GM23338 (cell line): ENCODE results near the gene NPHP1. TPM values are rescaled to one million over a fixed set of nuclear protein-coding genes. Genes with fewer than 3 reads are reported as not detected.

Experiments used
- ATAC-seq: fragments of 200-7000 bp; cut with Tn5 transposase; 3 replicates; pipeline ENCODE4 v1.9.1; 2020
- DNase-seq: peaks from one replicate; pipeline ENCODE4 v3.0.0-alpha.2; 2015; ENCODE audit warnings: low spot score
- H2AFZ ChIP-seq: fragments of 200-600 bp; sonication (generic); 2 replicates; pipeline ENCODE4 v1.8.0; 2016; ENCODE audit warnings: antibody characterized with exemption, mild to moderate bottlenecking, moderate library complexity
- H3F3A ChIP-seq: fragments of 200-600 bp; sonication (generic); replicated peaks from 2 replicates; pipeline ENCODE4 v1.8.0; 2017; ENCODE audit warnings: antibody characterized with exemption, mixed run types, low read depth
- H3K27ac ChIP-seq: fragments of 200-600 bp; sonication (generic); 2 replicates; pipeline ENCODE4 v1.6.1; 2016; ENCODE audit warnings: low read depth
- H3K27me3 ChIP-seq: fragments of 200-600 bp; sonication (generic); 2 replicates; pipeline ENCODE4 v1.8.0; 2016; ENCODE audit warnings: mild to moderate bottlenecking, mixed run types, moderate library complexity; ENCODE audit not compliant: insufficient read depth
- H3K36me3 ChIP-seq: fragments of 200-600 bp; sonication (generic); 2 replicates; pipeline ENCODE4 v1.8.0; 2016; ENCODE audit warnings: mild to moderate bottlenecking; ENCODE audit not compliant: insufficient read depth
- H3K4me1 ChIP-seq: fragments of 200-600 bp; sonication (generic); 2 replicates; pipeline ENCODE4 v1.8.0; 2016; ENCODE audit warnings: mild to moderate bottlenecking, moderate library complexity; ENCODE audit not compliant: insufficient read depth
- H3K4me2 ChIP-seq: fragments of 200-600 bp; sonication (generic); 2 replicates; pipeline ENCODE4 v1.7.1; 2017; ENCODE audit warnings: mixed run types
- H3K4me3 ChIP-seq: fragments of 200-600 bp; sonication (generic); 2 replicates; pipeline ENCODE4 v1.6.1; 2016; ENCODE audit warnings: mixed run types
- H3K79me2 ChIP-seq: fragments of 200-600 bp; sonication (generic); replicated peaks from 2 replicates; pipeline ENCODE4 v1.8.0; 2017; ENCODE audit warnings: mild to moderate bottlenecking; ENCODE audit not compliant: insufficient read depth
- H3K9me2 ChIP-seq: fragments of 200-600 bp; sonication (generic); 2 replicates; pipeline ENCODE4 v1.8.0; 2017; ENCODE audit not compliant: insufficient read depth
- H4K20me1 ChIP-seq: fragments of 200-600 bp; sonication (generic); replicated peaks from 2 replicates; pipeline ENCODE4 v1.8.0; 2017; ENCODE audit warnings: mild to moderate bottlenecking; ENCODE audit not compliant: insufficient read depth
- H3K27ac Mint-ChIP-seq: 2 replicates; pipeline ENCODE4 v1.8.0; 2020; ENCODE audit warnings: inconsistent platforms, mild to moderate bottlenecking, moderate library complexity, mixed read lengths
- H3K27me3 Mint-ChIP-seq: 3 replicates; pipeline ENCODE4 v1.8.0; 2022; ENCODE audit warnings: low read depth, mild to moderate bottlenecking, moderate library complexity, mixed read lengths, inconsistent platforms; ENCODE audit not compliant: insufficient read depth, poor library complexity
- H3K36me3 Mint-ChIP-seq: 3 replicates; pipeline ENCODE4 v1.8.0; 2021; ENCODE audit warnings: low read depth, mild to moderate bottlenecking, inconsistent platforms, moderate library complexity, mixed read lengths
- H3K4me1 Mint-ChIP-seq: 3 replicates; pipeline ENCODE4 v1.8.0; 2020; ENCODE audit warnings: mild to moderate bottlenecking, inconsistent platforms, mixed read lengths
- H3K4me3 Mint-ChIP-seq: 3 replicates; pipeline ENCODE4 v1.8.0; 2021; ENCODE audit warnings: moderate library complexity, mild to moderate bottlenecking, inconsistent platforms, mixed read lengths
- H3K9me3 Mint-ChIP-seq: 3 replicates; pipeline ENCODE4 v1.8.0; 2020; ENCODE audit warnings: moderate library complexity, mild to moderate bottlenecking, inconsistent platforms, mixed read lengths
- CREB1 ChIP-seq: fragments of 250-450 bp; sonication (Bioruptor Pico); IDR thresholded peaks from 2 replicates; pipeline ENCODE4 v1.5.0; 2020; ENCODE audit warnings: low read depth, mild to moderate bottlenecking, moderate library complexity
- EZH2 ChIP-seq: fragments of 200-600 bp; sonication (generic); IDR thresholded peaks from one replicate; pipeline ENCODE4 v1.8.0; 2017; ENCODE audit warnings: antibody characterized with exemption, mild to moderate bottlenecking, low read depth; ENCODE audit not compliant: unreplicated experiment
- EZH2phosphoT487 ChIP-seq: fragments of 200-600 bp; sonication (generic); IDR thresholded peaks from one replicate; pipeline ENCODE4 v1.8.1; 2018; ENCODE audit warnings: antibody characterized with exemption; ENCODE audit not compliant: unreplicated experiment
- JUNB ChIP-seq: IDR thresholded peaks from one replicate; pipeline ENCODE4 v1.6.1; 2016; ENCODE audit warnings: antibody characterized with exemption; ENCODE audit not compliant: unreplicated experiment
- NANOG ChIP-seq: IDR thresholded peaks from 2 replicates; pipeline ENCODE4 v1.6.1; 2016; ENCODE audit warnings: antibody characterized with exemption, borderline replicate concordance
- POLR2AphosphoS5 ChIP-seq: IDR thresholded peaks from 2 replicates; pipeline ENCODE4 v1.6.1; 2016; ENCODE audit warnings: antibody characterized with exemption, low read depth
- STAT1 ChIP-seq: IDR thresholded peaks from one replicate; pipeline ENCODE4 v1.6.1; 2016; ENCODE audit warnings: antibody characterized with exemption; ENCODE audit not compliant: unreplicated experiment
- ZNF114 ChIP-seq: fragments of 250-450 bp; sonication (Bioruptor Pico); IDR thresholded peaks from 2 replicates; pipeline ENCODE4 v1.5.0; 2020; ENCODE audit warnings: mild to moderate bottlenecking, moderate library complexity
- ZNF331 ChIP-seq: fragments of 250-450 bp; sonication (Bioruptor Pico); IDR thresholded peaks from 2 replicates; pipeline ENCODE4 v1.5.0; 2020; ENCODE audit warnings: low read depth, mild to moderate bottlenecking, moderate library complexity
- polyA plus RNA-seq: library from polyadenylated mRNA; unstranded; fragments of >200 nt; fragmentation: Nextera tagmentation; extraction: Ambion mirVana; gene quantifications from 2 replicates; pipeline ENCODE4 v1.2.1, GENCODE V29; 2016
- total RNA-seq: library from RNA; depleted of rRNA; stranded (reverse); fragments of >200 nt; shearing (Covaris generic); gene quantifications from 2 replicates; pipeline ENCODE4 v1.2.3, GENCODE V29; 2014
- TF ChIP-seq, protein P1 (sequence below): IDR thresholded peaks from one replicate; pipeline ENCODE4 v1.6.1; 2018; ENCODE audit warnings: antibody characterized with exemption; ENCODE audit not compliant: unreplicated experiment
- TF ChIP-seq, protein P2 (sequence below): IDR thresholded peaks from 2 replicates; pipeline ENCODE4 v1.6.1; 2016; ENCODE audit warnings: antibody characterized with exemption
- TF ChIP-seq, protein P3 (sequence below): fragments of 250-450 bp; sonication (Bioruptor Pico); IDR thresholded peaks from 2 replicates; pipeline ENCODE4 v1.5.0; 2020; ENCODE audit warnings: mild to moderate bottlenecking, moderate library complexity
- TF ChIP-seq, protein P4 (sequence below), 2 experiments: fragments of 200-600 bp in 1 of 2; sonication (generic) in 1 of 2; conservative IDR thresholded peaks; 2 replicates each; pipeline versions ENCODE4 v1.5.1 to v1.6.1; 2016 to 2017; ENCODE audit warnings: antibody characterized with exemption in 2 of 2, low read depth in 2 of 2, mild to moderate bottlenecking in 2 of 2, moderate library complexity in 1 of 2

NPHP1 gene
- total and polyA plus RNA-seq, 2 experiments from 2014 or later = 4.6 to 10.0 TPM

DNA sequence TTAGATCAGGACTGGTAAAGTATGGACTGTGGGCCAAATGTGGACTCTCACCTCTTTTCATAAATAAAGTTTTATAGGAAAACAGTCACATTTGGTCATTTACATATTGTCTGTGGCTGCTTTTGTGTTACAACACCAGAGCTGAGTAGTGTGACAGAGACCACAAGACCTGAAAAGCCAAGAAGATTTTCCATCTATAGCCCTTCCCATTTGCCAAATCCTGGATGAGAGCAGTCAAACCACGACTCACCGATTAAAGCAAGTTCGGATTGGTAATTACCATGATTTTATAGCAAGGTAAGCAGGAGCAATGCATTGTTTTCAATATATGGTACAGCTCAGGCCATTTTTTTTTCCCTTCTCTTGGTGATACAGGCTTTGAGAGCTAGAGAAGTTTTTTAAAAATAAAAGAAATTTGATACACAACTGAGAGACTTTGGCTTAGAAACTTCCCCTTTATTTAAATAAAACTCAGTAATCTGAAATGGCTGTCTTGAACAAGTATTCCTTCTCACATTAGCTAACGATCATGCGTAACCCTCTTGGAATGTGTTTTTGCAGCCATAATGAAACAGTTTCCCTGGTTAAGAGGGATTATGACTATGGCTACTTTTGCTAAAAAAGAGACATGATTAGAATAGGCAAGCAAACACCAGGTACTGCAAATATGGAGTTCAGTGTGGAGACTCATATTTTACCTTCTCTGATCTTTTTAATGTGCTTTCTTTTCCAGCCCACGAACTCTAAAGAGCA lies 79.7 kb downstream of the NPHP1 start:
- no peak overlapping the region for H3K4me3 Mint-ChIP-seq
- no peaks in the 10 kb centered on the region for H3K4me1 Mint-ChIP-seq
- H3K36me3 ChIP-seq = no peaks in the 10 kb centered on the region
- peaks cover 1% of the 10 kb centered on the region for H3K27me3 Mint-ChIP-seq
- H3K27ac ChIP-seq = no peak overlapping the region
- H3K27ac Mint-ChIP-seq = no peak overlapping the region
- TF ChIP-seq ZNF114 (CRISPR knock-in tag) = no peak
- no peak for TF ChIP-seq EZH2phosphoT487
- no peak for TF ChIP-seq STAT1
- TF ChIP-seq EZH2 = no peak
- TF ChIP-seq, protein P1, sequence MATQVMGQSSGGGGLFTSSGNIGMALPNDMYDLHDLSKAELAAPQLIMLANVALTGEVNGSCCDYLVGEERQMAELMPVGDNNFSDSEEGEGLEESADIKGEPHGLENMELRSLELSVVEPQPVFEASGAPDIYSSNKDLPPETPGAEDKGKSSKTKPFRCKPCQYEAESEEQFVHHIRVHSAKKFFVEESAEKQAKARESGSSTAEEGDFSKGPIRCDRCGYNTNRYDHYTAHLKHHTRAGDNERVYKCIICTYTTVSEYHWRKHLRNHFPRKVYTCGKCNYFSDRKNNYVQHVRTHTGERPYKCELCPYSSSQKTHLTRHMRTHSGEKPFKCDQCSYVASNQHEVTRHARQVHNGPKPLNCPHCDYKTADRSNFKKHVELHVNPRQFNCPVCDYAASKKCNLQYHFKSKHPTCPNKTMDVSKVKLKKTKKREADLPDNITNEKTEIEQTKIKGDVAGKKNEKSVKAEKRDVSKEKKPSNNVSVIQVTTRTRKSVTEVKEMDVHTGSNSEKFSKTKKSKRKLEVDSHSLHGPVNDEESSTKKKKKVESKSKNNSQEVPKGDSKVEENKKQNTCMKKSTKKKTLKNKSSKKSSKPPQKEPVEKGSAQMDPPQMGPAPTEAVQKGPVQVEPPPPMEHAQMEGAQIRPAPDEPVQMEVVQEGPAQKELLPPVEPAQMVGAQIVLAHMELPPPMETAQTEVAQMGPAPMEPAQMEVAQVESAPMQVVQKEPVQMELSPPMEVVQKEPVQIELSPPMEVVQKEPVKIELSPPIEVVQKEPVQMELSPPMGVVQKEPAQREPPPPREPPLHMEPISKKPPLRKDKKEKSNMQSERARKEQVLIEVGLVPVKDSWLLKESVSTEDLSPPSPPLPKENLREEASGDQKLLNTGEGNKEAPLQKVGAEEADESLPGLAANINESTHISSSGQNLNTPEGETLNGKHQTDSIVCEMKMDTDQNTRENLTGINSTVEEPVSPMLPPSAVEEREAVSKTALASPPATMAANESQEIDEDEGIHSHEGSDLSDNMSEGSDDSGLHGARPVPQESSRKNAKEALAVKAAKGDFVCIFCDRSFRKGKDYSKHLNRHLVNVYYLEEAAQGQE = no peak
- TF ChIP-seq NANOG = no peak
- TF ChIP-seq, protein P2, sequence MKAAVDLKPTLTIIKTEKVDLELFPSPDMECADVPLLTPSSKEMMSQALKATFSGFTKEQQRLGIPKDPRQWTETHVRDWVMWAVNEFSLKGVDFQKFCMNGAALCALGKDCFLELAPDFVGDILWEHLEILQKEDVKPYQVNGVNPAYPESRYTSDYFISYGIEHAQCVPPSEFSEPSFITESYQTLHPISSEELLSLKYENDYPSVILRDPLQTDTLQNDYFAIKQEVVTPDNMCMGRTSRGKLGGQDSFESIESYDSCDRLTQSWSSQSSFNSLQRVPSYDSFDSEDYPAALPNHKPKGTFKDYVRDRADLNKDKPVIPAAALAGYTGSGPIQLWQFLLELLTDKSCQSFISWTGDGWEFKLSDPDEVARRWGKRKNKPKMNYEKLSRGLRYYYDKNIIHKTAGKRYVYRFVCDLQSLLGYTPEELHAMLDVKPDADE = no peak
- no peak for TF ChIP-seq CREB1 (CRISPR knock-in tag)
- TF ChIP-seq, protein P3, sequence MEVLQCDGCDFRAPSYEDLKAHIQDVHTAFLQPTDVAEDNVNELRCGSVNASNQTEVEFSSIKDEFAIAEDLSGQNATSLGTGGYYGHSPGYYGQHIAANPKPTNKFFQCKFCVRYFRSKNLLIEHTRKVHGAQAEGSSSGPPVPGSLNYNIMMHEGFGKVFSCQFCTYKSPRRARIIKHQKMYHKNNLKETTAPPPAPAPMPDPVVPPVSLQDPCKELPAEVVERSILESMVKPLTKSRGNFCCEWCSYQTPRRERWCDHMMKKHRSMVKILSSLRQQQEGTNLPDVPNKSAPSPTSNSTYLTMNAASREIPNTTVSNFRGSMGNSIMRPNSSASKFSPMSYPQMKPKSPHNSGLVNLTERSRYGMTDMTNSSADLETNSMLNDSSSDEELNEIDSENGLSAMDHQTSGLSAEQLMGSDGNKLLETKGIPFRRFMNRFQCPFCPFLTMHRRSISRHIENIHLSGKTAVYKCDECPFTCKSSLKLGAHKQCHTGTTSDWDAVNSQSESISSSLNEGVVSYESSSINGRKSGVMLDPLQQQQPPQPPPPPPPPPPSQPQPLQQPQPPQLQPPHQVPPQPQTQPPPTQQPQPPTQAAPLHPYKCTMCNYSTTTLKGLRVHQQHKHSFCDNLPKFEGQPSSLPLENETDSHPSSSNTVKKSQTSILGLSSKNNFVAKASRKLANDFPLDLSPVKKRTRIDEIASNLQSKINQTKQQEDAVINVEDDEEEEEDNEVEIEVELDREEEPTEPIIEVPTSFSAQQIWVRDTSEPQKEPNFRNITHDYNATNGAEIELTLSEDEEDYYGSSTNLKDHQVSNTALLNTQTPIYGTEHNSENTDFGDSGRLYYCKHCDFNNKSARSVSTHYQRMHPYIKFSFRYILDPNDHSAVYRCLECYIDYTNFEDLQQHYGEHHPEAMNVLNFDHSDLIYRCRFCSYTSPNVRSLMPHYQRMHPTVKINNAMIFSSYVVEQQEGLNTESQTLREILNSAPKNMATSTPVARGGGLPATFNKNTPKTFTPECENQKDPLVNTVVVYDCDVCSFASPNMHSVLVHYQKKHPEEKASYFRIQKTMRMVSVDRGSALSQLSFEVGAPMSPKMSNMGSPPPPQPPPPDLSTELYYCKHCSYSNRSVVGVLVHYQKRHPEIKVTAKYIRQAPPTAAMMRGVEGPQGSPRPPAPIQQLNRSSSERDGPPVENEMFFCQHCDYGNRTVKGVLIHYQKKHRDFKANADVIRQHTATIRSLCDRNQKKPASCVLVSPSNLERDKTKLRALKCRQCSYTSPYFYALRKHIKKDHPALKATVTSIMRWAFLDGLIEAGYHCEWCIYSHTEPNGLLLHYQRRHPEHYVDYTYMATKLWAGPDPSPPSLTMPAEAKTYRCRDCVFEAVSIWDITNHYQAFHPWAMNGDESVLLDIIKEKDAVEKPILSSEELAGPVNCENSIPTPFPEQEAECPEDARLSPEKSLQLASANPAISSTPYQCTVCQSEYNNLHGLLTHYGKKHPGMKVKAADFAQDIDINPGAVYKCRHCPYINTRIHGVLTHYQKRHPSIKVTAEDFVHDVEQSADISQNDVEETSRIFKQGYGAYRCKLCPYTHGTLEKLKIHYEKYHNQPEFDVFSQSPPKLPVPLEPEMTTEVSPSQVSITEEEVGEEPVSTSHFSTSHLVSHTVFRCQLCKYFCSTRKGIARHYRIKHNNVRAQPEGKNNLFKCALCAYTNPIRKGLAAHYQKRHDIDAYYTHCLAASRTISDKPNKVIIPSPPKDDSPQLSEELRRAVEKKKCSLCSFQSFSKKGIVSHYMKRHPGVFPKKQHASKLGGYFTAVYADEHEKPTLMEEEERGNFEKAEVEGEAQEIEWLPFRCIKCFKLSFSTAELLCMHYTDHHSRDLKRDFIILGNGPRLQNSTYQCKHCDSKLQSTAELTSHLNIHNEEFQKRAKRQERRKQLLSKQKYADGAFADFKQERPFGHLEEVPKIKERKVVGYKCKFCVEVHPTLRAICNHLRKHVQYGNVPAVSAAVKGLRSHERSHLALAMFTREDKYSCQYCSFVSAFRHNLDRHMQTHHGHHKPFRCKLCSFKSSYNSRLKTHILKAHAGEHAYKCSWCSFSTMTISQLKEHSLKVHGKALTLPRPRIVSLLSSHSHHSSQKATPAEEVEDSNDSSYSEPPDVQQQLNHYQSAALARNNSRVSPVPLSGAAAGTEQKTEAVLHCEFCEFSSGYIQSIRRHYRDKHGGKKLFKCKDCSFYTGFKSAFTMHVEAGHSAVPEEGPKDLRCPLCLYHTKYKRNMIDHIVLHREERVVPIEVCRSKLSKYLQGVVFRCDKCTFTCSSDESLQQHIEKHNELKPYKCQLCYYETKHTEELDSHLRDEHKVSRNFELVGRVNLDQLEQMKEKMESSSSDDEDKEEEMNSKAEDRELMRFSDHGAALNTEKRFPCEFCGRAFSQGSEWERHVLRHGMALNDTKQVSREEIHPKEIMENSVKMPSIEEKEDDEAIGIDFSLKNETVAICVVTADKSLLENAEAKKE (CRISPR knock-in tag) = no peak
- TF ChIP-seq, protein P4, sequence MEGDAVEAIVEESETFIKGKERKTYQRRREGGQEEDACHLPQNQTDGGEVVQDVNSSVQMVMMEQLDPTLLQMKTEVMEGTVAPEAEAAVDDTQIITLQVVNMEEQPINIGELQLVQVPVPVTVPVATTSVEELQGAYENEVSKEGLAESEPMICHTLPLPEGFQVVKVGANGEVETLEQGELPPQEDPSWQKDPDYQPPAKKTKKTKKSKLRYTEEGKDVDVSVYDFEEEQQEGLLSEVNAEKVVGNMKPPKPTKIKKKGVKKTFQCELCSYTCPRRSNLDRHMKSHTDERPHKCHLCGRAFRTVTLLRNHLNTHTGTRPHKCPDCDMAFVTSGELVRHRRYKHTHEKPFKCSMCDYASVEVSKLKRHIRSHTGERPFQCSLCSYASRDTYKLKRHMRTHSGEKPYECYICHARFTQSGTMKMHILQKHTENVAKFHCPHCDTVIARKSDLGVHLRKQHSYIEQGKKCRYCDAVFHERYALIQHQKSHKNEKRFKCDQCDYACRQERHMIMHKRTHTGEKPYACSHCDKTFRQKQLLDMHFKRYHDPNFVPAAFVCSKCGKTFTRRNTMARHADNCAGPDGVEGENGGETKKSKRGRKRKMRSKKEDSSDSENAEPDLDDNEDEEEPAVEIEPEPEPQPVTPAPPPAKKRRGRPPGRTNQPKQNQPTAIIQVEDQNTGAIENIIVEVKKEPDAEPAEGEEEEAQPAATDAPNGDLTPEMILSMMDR (conservative IDR thresholded peaks at IDR 0.05; ENCODE audit: low read depth in 2 of 2) = no peak
- no peak for TF ChIP-seq POLR2AphosphoS5
- no peak for TF ChIP-seq JUNB
- no peak for TF ChIP-seq ZNF331 (CRISPR knock-in tag)
- H3K9me2 ChIP-seq = no peaks in the 10 kb centered on the region
- H4K20me1 ChIP-seq = no peaks in the 10 kb centered on the region
- H3K4me1 ChIP-seq = no peaks in the 10 kb centered on the region
- no peak overlapping the region for H2AFZ ChIP-seq
- no peaks in the 10 kb centered on the region for H3K27me3 ChIP-seq
- no peak for ATAC-seq
- no peak for DNase-seq
- H3K79me2 ChIP-seq = no peaks in the 10 kb centered on the region
- H3K4me3 ChIP-seq = no peak overlapping the region
- H3F3A ChIP-seq = no peaks in the 10 kb centered on the region
- H3K36me3 Mint-ChIP-seq = no peaks in the 10 kb centered on the region
- no peak overlapping the region for H3K4me2 ChIP-seq
- H3K9me3 Mint-ChIP-seq = no peaks in the 10 kb centered on the region
